Gastroesophageal sphincter (tissue), 3 donors: Measurements from ENCODE around the gene CACNA2D3.

Experiments used
- EP300 ChIP-seq: sonication (generic); formaldehyde crosslinking; IDR thresholded peaks from one replicate; pipeline ENCODE4 v1.6.1; 2017; ENCODE audit warnings: antibody characterized with exemption, mild to moderate bottlenecking
- TF ChIP-seq, protein P1 (sequence below), 4 experiments: fragments of 200-600 bp in 2 of 4; fragments of 450-650 bp in 2 of 4; sonication (generic) in 1 of 4; IDR thresholded peaks; one replicate each; pipeline ENCODE4 v1.5.1; 2017 to 2019; ENCODE audit warnings: antibody characterized with exemption in 4 of 4, mild to moderate bottlenecking in 2 of 4, moderate library complexity in 2 of 4

DNA sequence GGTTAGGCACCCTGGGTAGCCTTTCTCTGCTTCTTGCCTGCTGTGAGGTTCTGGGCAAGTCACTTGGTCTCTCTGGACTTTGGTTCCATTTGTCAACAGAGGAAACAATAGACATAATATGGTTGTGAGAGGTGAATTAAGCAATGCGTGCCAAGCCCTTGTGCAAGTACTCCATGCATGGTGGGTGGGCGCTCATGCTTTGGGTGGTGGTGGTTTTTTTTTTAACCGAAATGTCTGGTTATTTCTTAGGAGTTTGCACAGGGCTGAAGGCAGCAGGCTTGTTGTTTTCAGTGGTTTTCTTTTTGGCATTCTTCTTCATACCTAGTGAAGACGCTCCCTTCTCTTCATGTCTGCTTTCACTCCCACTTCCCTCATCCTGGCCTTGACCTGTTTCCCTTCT is 889.7 kb downstream of the CACNA2D3 start:
- TF ChIP-seq, protein P1, sequence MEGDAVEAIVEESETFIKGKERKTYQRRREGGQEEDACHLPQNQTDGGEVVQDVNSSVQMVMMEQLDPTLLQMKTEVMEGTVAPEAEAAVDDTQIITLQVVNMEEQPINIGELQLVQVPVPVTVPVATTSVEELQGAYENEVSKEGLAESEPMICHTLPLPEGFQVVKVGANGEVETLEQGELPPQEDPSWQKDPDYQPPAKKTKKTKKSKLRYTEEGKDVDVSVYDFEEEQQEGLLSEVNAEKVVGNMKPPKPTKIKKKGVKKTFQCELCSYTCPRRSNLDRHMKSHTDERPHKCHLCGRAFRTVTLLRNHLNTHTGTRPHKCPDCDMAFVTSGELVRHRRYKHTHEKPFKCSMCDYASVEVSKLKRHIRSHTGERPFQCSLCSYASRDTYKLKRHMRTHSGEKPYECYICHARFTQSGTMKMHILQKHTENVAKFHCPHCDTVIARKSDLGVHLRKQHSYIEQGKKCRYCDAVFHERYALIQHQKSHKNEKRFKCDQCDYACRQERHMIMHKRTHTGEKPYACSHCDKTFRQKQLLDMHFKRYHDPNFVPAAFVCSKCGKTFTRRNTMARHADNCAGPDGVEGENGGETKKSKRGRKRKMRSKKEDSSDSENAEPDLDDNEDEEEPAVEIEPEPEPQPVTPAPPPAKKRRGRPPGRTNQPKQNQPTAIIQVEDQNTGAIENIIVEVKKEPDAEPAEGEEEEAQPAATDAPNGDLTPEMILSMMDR (IDR thresholded peaks at IDR 0.05), result no peak
- TF ChIP-seq EP300, result no peak
